Right lobe of liver (tissue), 6 donors: ENCODE measurements around the gene VSX2. TPM values are rescaled to one million over a fixed set of nuclear protein-coding genes. Genes with fewer than 3 reads are reported as not detected.

Source experiments
- ATAC-seq, 4 donors: fragments of 200-7000 bp; cut with Tn5 transposase; one replicate each; pipeline ENCODE4 v1.9.1; 2020; ENCODE audit warnings: mild to moderate bottlenecking in 4 of 4, moderate library complexity in 4 of 4
- DNase-seq, 3 donors: peaks; one replicate each; pipeline ENCODE4 v3.0.0-alpha.2; 2020
- H3K27ac ChIP-seq, 3 donors: fragments of 200-600 bp; one replicate each; pipeline ENCODE4 v1.8.0; 2022
- H3K27me3 ChIP-seq, 2 donors: fragments of 200-600 bp; one replicate each; pipeline ENCODE4 v1.8.0; 2022
- H3K36me3 ChIP-seq, 4 donors: fragments of 200-600 bp; sonication (generic) in 1 of 4; one replicate each; pipeline versions ENCODE4 v1.5.1 to v1.8.0; 2017 to 2022; ENCODE audit warnings: control low read depth in 1 of 4
- H3K4me1 ChIP-seq, 4 donors: fragments of 200-600 bp; sonication (generic) in 1 of 4; one replicate each; pipeline versions ENCODE4 v1.5.1 to v1.8.0; 2017 to 2022; ENCODE audit warnings: control low read depth in 1 of 4
- H3K4me3 ChIP-seq, 3 donors: fragments of 200-600 bp; one replicate each; pipeline ENCODE4 v1.8.0; 2022
- H3K9me3 ChIP-seq, 4 donors: fragments of 200-600 bp; sonication (generic) in 1 of 4; one replicate each; pipeline versions ENCODE4 v1.5.1 to v1.8.0; 2017 to 2022; ENCODE audit warnings: control low read depth in 1 of 4
- POLR2A ChIP-seq: fragments of 450-650 bp; IDR thresholded peaks from one replicate; pipeline ENCODE4 v1.6.1; 2017; ENCODE audit warnings: antibody characterized with exemption, mild to moderate bottlenecking
- WGBS: methylation state at CpG from one replicate; pipeline ENCODE4 v1.1.6; 2018; ENCODE audit warnings: low coverage, low lambda C conversion rate; ENCODE audit not compliant: insufficient coverage; ENCODE audit errors: missing lambda C conversion rate; 5-methylcytosine and 5-hydroxymethylcytosine counted together
- intact Hi-C, 2 donors: fragments of 100-400 bp; cut with DNase I; formaldehyde crosslinking; loops; one replicate each; pipeline versions ENCODE4 v1.11.2 to v1.14.1; 2022
- total RNA-seq, 6 experiments: library from RNA; depleted of rRNA in 2 of 6; stranded (reverse); fragments of >200 nt in 2 of 6; fragmentation: NEBNext Ultra II Directional in 3 of 6; extraction: Animal tissue kit (Norgen Biotek cat#: 25700) in 3 of 6; gene quantifications; one replicate each; pipeline versions ENCODE4 v1.1.0 to v1.2.4, GENCODE V29; 2016 to 2023
- TF ChIP-seq, protein P1 (sequence below), 4 donors: fragments of 200-600 bp in 3 of 4; fragments of 450-650 bp in 1 of 4; IDR thresholded peaks; one replicate each; pipeline versions ENCODE4 v1.5.1 to v1.8.0; 2016 to 2022; ENCODE audit warnings: antibody characterized with exemption in 4 of 4, mild to moderate bottlenecking in 2 of 4
- donor health status: DM: no; HTN: yes; CAD: no.
- donor health status: DM: no; HTN: no; CAD: no.
- donor health status: DM: no; HTN: no; CAD: no.
- donor health status: DM: no; HTN: yes; CAD: no.
- donor health status: DM: no; HTN: yes; CAD: no.

Gene VSX2
- total RNA-seq, 6 experiments from 2014 or later = not detected

- ATAC-seq (no peak), DNase-seq (no peak)
- Histone ChIP-seq H3K36me3 (no peaks in the 10 kb centered on the region), H3K4me1 (no peaks in the 10 kb centered on the region), H3K27me3 (no peaks in the 10 kb centered on the region), H3K27ac (no peak overlapping the region), H3K9me3 (no peaks in the 10 kb centered on the region), H3K4me3 (no peak overlapping the region)
- whole genome bisulfite sequencing = 98% methylated on average over 8 of the region's 11 CpGs
- no peak for TF ChIP-seq POLR2A
- TF ChIP-seq, protein P1, sequence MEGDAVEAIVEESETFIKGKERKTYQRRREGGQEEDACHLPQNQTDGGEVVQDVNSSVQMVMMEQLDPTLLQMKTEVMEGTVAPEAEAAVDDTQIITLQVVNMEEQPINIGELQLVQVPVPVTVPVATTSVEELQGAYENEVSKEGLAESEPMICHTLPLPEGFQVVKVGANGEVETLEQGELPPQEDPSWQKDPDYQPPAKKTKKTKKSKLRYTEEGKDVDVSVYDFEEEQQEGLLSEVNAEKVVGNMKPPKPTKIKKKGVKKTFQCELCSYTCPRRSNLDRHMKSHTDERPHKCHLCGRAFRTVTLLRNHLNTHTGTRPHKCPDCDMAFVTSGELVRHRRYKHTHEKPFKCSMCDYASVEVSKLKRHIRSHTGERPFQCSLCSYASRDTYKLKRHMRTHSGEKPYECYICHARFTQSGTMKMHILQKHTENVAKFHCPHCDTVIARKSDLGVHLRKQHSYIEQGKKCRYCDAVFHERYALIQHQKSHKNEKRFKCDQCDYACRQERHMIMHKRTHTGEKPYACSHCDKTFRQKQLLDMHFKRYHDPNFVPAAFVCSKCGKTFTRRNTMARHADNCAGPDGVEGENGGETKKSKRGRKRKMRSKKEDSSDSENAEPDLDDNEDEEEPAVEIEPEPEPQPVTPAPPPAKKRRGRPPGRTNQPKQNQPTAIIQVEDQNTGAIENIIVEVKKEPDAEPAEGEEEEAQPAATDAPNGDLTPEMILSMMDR (IDR thresholded peaks at IDR 0.05) = no peak
- intact Hi-C loops = no loop called here
Observed at GRCh38 chr14:74216671-74217070, 22.6 kb upstream of the VSX2 start.

DNA sequence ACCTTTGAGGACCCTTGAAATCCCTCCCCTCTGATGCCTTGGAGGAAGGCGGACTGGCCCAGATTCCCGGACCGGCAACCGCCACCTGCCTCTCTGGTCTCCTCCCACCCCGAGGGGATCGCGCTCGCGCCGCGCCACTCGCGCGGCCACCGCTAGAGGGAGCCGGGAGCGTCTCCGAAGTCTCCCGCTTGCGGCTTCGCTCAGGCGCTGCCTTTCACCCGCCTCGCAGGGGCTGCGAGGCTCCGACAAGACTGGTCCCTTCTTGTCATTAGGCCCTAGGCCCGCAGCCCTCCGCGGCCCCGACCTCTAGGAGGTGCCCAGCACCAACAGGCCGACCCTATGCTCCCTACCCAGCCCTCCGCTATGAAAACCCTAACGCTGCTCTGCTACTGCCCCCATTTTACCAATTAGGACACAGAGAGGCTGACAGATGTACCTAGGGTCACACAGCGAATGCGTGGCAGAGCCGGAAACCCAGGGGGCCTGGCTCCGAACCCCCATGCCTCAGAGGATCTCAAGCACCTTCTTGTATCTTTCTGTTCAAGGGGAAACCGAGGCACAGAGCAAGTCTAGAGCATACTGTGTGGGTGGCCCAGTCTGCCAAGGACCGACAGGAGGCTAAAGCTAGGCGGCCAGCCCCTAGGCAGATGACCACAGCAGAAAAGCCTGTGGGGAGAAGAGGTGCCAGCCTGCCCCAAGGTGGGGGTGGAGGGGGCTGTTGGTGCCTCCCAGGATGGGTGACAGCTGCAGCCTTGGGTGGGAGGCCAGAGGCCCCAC lies 21.4 kb upstream of the VSX2 start:
- WGBS = 28% methylated on average over 4 of the region's 40 CpGs
- Histone ChIP-seq H3K27ac (no peak overlapping the region), H3K4me1 (no peaks in the 10 kb centered on the region), H3K27me3 (no peaks in the 10 kb centered on the region), H3K9me3 (no peaks in the 10 kb centered on the region), H3K36me3 (no peaks in the 10 kb centered on the region), H3K4me3 (peak overlapping the region in 1 of 3 donors; percentile 23)
- peak; percentile 74 to 78 (median 78) for DNase-seq
- TF ChIP-seq, protein P1 (IDR thresholded peaks at IDR 0.05) = peak; percentile 74 to 89 (median 88)
- no peak for TF ChIP-seq POLR2A
- peak; percentile 92 to 98 (median 97) for ATAC-seq
- intact Hi-C loops = no loop called here

- Histone ChIP-seq H3K27ac (no peak overlapping the region), H3K4me1 (no peaks in the 10 kb centered on the region), H3K27me3 (no peaks in the 10 kb centered on the region), H3K36me3 (no peaks in the 10 kb centered on the region), H3K9me3 (no peaks in the 10 kb centered on the region), H3K4me3 (no peak overlapping the region)
- no peak for ATAC-seq
- 49% methylated on average over 2 of the region's 4 CpGs for WGBS
- intact Hi-C loops = no loop called here
- TF ChIP-seq POLR2A = no peak
- TF ChIP-seq, protein P1 (IDR thresholded peaks at IDR 0.05) = no peak
- DNase-seq = no peak
Observed at GRCh38 chr14:74218462-74218861, 20.8 kb upstream of the VSX2 start.

GRCh38 chr14:74219277-74220205 lies 19.7 kb upstream of the VSX2 start:
- Histone ChIP-seq H3K4me3 (no peak overlapping the region), H3K9me3 (no peaks in the 10 kb centered on the region), H3K27ac (no peak overlapping the region), H3K27me3 (no peaks in the 10 kb centered on the region), H3K4me1 (no peaks in the 10 kb centered on the region), H3K36me3 (no peaks in the 10 kb centered on the region)
- DNase-seq (no peak), ATAC-seq (no peak)
- intact Hi-C loops = no loop called here
- 55% methylated on average over 6 of the region's 13 CpGs for WGBS
- TF ChIP-seq, protein P1 (IDR thresholded peaks at IDR 0.05) = no peak
- no peak for TF ChIP-seq POLR2A
